ENCODE data around the gene ARHGEF1. TPM values are rescaled to one million over a fixed set of nuclear protein-coding genes. Genes with fewer than 3 reads are reported as not detected.

The ARHGEF1 gene
- total and polyA plus RNA-seq, 7 donors: 15.8 to 28.0 (median 20.7) TPM

DNA sequence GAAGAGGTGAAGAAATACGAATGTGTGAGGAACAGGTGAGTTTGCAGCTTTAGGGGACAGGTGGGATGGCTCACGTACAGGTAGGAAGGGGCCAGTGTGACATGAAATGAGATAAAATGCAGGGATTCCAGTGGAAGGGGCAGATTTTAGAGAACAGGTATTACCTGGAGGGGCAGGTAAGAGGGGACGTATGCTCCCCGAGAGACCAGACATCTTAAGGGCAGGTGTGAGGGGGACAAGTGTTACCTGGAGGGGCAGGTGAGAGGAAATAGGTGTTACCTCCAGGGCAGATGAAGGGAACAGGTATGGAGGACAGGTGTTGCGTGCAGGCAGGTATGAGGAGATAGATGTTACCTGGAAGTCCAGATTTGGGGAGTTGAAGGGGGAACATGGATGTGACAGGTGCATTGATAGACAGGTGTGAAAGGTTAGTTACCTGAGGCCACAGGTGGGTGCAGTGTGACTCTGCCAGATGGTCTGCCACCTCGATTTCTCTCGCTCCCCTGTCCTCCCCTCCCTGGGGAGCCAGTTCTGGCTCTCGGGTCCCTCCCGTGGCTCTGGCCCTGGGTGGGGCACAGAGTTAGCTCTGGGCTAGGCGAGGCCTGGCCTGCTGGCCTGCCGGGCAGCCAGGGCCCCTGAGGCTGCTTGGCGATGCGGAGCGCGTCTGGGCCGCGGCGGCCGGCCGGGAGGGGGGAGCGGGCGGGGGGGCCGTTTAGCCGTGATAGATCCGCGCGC is 43.2 kb downstream of the ARHGEF1 start:
- peaks cover 0 to 92% (median 57%) of the 10 kb centered on the region in 3 donors for H3K27me3 ChIP-seq (ENCODE audit: insufficient read depth in 3 of 3, low read length in 2 of 3)
- no peaks in the 10 kb centered on the region for H3K36me3 ChIP-seq (ENCODE audit: insufficient read depth in 1 of 2, low read depth in 1 of 2)
- H3K27ac ChIP-seq: no peak overlapping the region
- ATAC-seq: no peak
- no peak overlapping the region for H3K4me3 ChIP-seq
- peaks cover 5% of the 10 kb centered on the region for H3K4me1 ChIP-seq
- 12 to 15% (median 15%) methylated on average over 26 to 27 of the region's 27 CpGs for whole genome bisulfite sequencing, 3 donors
- TF ChIP-seq, protein P1, sequence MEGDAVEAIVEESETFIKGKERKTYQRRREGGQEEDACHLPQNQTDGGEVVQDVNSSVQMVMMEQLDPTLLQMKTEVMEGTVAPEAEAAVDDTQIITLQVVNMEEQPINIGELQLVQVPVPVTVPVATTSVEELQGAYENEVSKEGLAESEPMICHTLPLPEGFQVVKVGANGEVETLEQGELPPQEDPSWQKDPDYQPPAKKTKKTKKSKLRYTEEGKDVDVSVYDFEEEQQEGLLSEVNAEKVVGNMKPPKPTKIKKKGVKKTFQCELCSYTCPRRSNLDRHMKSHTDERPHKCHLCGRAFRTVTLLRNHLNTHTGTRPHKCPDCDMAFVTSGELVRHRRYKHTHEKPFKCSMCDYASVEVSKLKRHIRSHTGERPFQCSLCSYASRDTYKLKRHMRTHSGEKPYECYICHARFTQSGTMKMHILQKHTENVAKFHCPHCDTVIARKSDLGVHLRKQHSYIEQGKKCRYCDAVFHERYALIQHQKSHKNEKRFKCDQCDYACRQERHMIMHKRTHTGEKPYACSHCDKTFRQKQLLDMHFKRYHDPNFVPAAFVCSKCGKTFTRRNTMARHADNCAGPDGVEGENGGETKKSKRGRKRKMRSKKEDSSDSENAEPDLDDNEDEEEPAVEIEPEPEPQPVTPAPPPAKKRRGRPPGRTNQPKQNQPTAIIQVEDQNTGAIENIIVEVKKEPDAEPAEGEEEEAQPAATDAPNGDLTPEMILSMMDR (IDR thresholded peaks at IDR 0.05): no peak
- H3K9me3 ChIP-seq: no peaks in the 10 kb centered on the region
- intact Hi-C loops (cut with DNase I): no loop called here
- DNase-seq: no peak

DNA sequence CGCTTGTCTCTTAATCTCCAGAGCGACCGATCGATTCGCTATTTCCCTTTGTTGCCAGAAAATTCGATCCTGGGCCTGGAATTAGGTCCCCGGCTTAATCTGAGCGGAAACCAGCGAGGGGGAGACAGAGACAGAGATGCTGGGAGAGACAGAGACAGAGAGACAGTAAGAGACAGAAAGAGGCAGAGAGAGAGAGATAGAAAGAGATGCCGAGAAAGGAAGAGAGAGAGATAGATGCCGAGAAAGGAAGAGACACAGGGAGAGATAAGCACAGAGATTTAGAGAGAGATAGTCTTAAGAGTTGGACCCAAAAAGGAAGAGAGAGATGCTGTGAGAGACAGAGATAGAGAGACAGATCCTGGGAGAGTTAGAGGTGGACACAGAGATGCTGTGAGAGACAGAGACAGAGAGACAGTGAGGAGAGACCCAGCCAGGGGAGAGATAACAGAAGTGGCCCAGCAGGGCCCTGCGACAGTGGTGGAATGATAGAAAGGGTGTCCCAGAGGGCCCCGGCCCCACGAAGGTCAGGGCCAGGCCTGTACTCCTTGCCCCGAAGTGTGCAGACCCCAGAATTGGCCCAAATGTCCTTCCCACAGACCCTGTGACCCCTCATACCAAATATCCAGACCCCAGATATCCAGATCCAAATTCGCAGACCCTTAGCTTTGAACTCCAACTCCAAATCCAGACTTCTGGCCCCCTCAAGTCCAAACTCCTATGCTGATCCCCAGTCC is 43.9 kb downstream of the ARHGEF1 start:
- DNase-seq: no peak
- Histone ChIP-seq H3K4me1 (peaks cover 5% of the 10 kb centered on the region), H3K27ac (no peak overlapping the region), H3K9me3 (no peaks in the 10 kb centered on the region), H3K27me3 (ENCODE audit: insufficient read depth in 3 of 3, low read length in 2 of 3) (peaks cover 0 to 91% (median 56%) of the 10 kb centered on the region in 3 donors), H3K4me3 (no peak overlapping the region), H3K36me3 (ENCODE audit: insufficient read depth in 1 of 2, low read depth in 1 of 2) (no peaks in the 10 kb centered on the region)
- intact Hi-C loops (cut with DNase I): no loop called here
- TF ChIP-seq, protein P1 (IDR thresholded peaks at IDR 0.05): no peak
- WGBS, 3 donors: 25 to 38% (median 36%) methylated on average over 14 to 16 of the region's 16 CpGs
- ATAC-seq: no peak

DNA sequence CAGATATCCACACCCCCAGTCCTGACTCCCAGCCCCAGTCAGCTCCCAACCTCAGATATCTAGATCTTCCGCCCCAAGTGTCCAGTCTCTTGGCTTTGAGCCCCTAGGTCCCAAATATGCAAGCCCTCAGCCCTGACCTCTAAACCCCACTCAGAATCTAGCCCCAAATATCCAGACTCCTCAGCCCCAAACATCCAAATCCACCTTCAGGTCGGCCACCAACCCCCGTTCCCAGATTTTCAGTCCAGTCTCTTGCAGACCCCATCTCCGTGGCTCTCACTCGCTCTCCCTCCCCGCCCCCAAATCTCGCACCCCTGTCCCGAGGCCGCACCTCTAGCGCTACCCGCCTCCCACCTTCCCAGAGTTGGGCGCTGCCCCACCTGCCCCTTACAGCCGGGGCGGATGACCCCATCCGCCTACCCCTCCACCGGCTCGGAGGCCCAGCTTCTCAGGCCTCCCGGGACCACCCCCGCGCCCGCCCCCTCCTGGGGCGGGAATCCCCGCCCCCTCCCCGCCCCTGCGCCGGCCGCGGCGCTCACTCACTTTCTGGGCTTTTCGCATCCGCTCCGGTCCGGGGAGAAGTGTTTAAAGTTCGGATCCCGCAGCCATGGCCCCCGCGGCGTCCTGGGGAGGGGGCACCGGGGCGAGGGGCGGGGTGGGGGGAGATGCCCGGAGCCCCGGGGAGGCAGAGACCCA is 44.7 kb downstream of the ARHGEF1 start:
- TF ChIP-seq, protein P1 (IDR thresholded peaks at IDR 0.05): no peak

DNA sequence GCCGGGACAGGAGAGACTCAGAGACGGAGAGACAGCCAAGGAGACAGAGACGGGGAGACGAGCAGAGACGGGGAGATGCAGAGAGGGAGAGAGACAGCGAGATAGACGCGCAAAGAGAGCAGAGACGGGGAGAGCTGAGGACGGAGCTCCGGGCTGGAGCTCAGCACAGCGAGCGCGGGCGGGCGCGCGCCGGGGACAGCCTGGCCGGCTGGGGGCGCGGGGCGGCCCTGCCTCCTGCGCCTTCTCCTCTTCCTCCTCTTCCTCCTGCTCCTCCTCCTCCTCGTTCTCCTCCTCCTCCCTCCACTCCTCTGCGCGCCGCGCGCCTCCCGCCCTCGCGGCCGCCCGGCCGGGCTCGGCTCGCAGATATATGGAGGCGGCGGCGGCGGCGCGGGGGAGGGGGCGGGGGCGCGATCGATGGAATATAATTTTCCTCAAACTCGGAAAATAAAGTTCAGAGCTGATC is 45.3 kb downstream of the ARHGEF1 start, which contains the start of gene ERFL:
TSS of gene ERFL (minus strand) at position 229 of the 463 bp plus-strand sequence. CDS start 15,530 bp downstream, outside the sequence.
- intact Hi-C loops (cut with DNase I): no loop called here
- 0 to 2% (median 1%) methylated on average over 30 to 49 of the region's 49 CpGs for WGBS, 3 donors
- no peak within 1 kb of the TSS for H3K27ac ChIP-seq
- no peaks in the 10 kb centered on the region for H3K9me3 ChIP-seq
- H3K4me1 ChIP-seq: peaks cover 5% of the 10 kb centered on the region
- peak within 1 kb of the TSS; percentile 52 for H3K4me3 ChIP-seq
- H3K27me3 ChIP-seq (ENCODE audit: insufficient read depth in 3 of 3, low read length in 2 of 3): peaks cover 0 to 91% (median 55%) of the 10 kb centered on the region in 3 donors
- ATAC-seq: no peak
- DNase-seq: no peak
- TF ChIP-seq, protein P1 (IDR thresholded peaks at IDR 0.05): no peak
- H3K36me3 ChIP-seq (ENCODE audit: insufficient read depth in 1 of 2, low read depth in 1 of 2): no peaks in the 10 kb centered on the region

More for the DNA sequence above, 44.7 kb downstream of the ARHGEF1 start:
- DNase-seq (no peak), ATAC-seq (no peak)
- Histone ChIP-seq H3K4me1 (peaks cover 5% of the 10 kb centered on the region), H3K4me3 (peak overlapping the region; percentile 52), H3K36me3 (ENCODE audit: insufficient read depth in 1 of 2, low read depth in 1 of 2) (no peaks in the 10 kb centered on the region), H3K9me3 (no peaks in the 10 kb centered on the region), H3K27ac (no peak overlapping the region), H3K27me3 (ENCODE audit: insufficient read depth in 3 of 3, low read length in 2 of 3) (peaks cover 0 to 91% (median 54%) of the 10 kb centered on the region in 3 donors)
- intact Hi-C loops (cut with DNase I): no loop called here
- 5 to 7% (median 7%) methylated on average over 32 to 43 of the region's 43 CpGs for WGBS, 3 donors
